GM19238 (cell line): ENCODE data around the gene PFDN5.
A peak's percentile ranks its signal among the peaks of the same experiment; 100 is the strongest.
"Not testable (repeated sequence)": the region's sequence is repeated elsewhere in the genome, so short reads cannot be mapped to it uniquely, and the experiment has no call there.

Experiments
- DNase-seq: peaks from one replicate; pipeline ENCODE4 v3.0.0; 2011; ENCODE audit warnings: low spot score; ENCODE audit not compliant: insufficient read length

Gene PFDN5

DNA sequence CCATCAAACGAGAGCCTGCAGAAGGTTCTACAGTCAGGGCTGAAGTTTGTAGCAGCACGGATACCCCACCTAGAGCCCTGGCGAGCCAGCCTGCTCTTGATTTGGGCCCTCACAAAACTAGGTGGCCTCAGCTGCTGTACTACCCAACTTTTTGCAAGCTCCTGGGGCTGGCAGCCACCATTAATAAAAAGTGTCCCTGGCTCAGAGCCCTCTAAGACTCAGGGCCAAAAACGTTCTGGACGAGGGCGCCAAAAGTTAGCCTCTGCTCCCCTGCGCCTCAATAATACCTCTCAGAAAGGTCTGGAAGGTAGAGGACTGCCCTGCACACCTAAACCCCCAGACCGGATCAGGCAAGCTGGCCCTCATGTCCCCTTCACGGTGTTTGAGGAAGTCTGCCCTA lies 8.9 kb upstream of the PFDN5 start:
- DNase-seq: no peak

DNA sequence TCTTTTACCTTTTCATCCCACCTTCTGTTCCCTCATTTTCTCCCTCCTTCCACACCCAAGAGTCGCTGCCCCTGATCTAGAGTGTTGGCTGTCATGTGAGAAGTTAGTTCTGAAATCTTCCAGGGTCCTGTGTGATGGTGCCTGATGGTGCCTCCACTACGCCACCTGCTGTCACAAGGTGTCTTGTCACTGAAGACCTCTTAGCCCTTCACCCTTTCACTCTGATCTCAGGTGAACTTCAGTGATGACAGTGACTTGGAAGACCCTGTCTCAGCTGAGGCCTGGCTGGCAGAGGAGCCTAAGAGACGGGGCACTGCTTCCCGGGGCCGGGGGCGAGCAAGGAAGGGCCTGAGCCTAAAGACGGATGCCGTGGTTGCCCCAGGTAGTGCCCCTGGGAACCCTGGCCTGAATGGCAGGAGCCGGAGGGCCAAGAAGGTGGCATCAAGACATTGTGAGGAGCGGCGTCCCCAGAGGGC lies 7.6 kb upstream of the PFDN5 start:
- peak; percentile 51 for DNase-seq

DNA sequence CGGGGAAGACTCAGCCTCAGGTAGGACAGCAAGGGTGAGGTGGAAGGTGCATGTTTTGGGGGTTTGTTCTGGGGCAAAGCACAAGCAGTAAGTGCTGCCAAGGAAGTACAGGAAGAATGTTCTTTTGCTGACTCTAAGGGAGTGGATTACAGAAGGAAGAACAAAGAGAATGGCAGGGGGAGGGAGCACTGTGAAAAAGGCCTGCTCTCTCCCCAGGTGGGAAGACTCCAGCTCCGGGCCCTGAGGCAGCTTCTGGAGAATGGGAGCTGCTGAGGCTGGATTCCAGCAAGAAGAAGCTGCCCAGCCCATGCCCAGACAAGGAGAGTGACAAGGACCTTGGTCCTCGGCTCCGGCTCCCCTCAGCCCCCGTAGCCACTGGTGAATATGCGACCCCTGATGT lies 7.0 kb upstream of the PFDN5 start:
- DNase-seq: no peak

DNA sequence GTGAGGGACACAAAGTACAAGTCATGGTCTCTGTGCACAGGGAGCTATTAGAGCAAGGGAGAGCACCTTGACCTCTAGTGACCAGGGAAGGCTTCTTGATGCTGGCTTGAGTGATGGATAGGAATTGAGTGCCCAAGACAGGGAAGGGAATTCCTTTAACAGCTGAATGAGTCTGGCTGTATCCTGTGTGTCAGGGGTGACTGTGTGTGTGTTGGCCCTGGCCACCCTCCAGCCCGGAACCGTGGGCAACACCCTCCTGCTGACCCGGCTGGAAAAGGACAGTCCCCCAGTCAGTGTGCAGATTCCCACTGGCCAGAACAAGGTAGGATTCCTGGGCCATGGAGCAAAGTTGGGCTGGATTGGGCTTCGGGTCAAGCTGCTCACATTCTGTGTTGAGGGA lies 5.5 kb upstream of the PFDN5 start:
- no peak for DNase-seq

DNA sequence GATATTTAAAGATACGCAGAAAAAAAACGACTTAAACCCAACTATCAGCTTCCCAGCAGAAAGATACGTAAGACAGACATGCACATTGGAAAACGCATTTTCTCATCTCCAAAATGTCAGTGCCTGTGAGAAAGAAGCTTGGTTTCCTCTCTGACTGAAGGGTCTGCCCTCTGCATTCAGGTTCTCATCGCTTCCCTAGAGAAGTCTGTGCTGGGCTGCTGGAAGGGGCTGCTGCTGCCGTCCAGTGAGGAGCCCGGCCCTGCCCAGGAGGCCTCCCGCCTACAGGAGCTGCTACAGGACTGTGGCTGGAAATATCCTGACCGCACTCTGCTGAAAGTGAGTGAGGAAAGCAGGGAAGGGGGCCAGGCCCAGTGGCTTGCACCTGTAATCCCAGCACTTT lies 4.7 kb upstream of the PFDN5 start:
- DNase-seq: no peak

DNA sequence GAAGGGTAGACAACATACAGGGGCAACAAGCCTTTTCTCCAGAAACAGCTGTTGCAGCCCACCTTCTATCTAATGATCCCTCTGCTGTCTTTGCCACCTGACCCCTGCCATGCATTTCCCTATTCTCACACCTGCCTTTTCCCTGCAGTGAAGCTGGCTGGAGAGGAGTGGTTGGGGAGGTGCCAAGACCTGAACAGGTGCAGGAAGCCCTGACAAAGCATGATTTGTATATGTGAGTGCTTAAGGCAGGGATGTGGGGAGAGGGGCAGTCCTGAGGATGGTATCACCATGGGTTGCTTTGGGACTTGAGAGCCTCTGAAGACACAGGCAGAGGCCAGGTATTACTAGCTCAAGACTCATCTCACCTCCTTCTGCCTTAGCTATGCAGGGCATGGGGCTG lies 2.9 kb upstream of the PFDN5 start:
- no peak for DNase-seq

DNA sequence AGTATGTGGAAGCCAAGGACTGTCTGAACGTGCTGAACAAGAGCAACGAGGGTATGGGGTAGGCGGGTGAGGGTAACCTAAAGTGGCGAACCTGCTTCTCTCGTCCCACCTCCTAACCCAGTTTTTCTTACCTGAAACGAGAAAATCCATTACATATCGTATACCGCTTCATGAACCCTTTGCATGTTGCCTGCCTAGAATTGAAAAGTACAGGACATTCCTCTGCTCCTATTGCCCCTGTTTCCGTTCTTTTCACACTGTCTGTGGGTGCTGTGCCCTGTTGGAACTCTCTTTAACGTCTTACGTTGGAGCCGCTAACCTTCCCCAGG lies 513 bp downstream of the PFDN5 start:
- DNase-seq: no peak

DNA sequence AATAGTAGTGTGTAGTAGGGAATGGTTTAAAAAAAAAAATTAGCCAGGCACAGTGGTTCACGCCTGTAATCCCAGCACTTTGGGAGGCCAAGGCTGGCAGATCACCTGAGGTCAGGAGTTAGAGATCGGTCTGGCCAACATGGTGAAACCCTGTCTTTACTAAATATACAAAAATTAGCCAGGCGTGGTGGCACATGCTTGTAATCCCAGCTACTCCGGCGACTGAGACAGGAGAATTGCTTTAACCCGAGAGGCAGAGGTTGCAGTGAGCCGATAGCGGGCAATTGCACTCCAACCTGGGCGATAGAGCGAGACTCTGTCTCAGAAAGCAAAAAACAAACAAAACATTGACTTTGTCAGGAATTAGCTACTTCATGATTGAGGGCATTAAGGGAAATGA lies 1.8 kb downstream of the PFDN5 start:
- not testable (repeated sequence) for DNase-seq

DNA sequence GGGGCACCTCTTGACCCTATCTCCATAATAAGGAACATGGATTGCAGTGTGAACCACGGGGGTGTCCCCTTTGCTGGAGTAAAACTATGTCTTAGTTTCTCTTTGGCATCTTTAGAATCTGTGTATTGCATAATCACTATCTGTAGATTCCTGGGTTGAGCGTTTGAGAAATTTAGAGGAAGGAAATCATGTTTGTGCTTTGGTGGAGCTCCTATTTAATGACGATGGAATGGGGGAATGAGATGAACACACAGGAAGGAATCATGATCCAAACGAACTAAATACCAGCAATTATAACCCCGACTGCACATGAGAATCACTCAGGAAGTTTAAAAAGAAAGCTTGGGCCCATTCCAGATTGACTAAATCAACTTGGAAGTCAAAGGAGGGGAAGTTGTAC lies 2.8 kb downstream of the PFDN5 start:
- no peak for DNase-seq

DNA sequence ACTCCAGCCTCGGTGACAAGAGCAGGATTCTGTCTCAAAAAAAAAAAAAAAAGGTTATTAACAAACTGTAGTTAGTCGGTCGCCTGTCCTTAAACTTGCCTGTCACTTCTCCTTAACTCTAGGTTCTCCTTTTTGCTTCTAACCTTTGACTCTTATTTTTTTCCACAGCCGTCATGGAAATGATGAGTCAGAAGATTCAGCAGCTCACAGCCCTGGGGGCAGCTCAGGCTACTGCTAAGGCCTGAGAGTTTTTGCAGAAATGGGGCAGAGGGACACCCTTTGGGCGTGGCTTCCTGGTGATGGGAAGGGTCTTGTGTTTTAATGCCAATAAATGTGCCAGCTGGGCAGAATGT lies 3.7 kb downstream of the PFDN5 start:
- no peak for DNase-seq

DNA sequence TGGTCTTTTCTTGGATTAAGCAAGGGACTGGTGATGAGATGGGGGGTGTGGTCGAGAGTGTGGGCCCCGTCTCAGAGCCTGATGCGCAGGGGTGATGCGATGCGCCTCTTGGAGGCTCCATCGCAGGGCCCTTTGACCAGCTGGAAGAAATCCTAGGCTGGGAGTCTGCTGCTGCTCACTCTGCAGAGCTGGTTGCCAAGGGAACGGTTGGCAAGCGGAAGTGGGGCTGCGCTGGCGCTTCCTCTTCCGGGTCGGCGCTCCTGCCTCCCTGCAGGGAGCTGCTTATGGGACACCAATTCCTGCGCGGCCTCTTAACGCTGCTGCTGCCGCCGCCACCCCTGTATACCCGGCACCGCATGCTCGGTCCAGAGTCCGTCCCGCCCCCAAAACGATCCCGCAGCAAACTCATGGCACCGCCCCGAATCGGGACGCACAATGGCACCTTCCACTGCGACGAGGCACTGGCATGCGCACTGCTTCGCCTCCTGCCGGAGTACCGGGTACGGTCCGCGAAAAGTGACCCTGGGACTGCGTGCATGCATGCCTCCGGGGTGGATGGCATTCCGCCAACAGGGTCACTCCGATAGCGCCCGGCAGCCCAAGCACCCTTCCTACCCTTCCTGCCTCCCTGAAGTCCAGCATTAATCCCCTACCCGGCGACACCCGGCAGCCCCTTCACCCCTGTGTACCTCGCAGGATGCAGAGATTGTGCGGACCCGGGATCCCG lies 4.3 kb downstream of the PFDN5 start, which contains the start of gene MYG1:
Gene MYG1, plus strand, starts transcription at position 242 of the 727 bp plus-strand sequence. Its CDS starts 43 bp downstream, at position 285.
- peak; percentile 86 for DNase-seq

DNA sequence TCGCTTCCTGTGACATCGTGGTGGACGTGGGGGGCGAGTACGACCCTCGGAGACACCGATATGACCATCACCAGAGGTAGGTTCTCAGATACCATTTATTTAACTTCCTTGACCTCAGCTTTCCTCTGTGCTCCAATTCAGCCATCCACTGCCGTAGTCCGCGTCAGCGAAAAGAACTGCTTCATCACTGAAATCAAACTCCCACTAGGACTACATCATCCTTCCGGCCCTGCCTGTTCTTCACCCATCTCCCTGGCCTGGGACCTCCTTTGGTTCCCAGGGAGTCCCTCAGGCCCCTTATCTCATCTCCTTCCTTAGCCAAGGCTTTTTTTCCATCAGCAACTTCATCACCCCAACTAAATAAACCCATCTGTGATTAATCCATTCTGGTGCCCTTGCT lies 4.8 kb downstream of the PFDN5 start:
- no peak for DNase-seq

DNA sequence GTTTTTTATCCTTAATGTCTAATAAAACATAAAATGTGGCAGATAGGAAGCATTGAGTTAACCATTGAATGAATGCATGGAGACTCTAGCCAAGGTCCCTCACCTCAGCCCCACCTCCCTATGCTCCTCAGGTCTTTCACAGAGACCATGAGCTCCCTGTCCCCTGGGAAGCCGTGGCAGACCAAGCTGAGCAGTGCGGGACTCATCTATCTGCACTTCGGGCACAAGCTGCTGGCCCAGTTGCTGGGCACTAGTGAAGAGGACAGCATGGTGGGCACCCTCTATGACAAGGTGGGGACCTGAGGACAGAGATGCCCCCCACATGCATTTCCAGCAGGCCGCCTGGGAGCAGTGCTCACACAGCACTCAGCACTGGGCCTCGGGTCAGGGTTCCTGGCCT lies 7.6 kb downstream of the PFDN5 start:
- no peak for DNase-seq

DNA sequence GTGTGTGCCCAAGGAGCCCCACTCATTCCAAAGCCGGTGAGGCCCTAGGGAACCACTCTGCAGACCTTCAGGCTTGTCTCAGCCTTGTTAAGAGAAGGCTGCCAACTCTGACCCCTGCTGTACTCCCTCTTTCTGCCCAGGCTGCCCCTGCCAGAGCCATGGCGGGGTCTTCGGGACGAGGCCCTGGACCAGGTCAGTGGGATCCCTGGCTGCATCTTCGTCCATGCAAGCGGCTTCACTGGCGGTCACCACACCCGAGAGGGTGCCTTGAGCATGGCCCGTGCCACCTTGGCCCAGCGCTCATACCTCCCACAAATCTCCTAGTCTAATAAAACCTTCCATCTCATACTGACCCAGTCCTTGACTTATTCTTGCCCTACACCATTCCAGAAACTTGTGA lies 11.5 kb downstream of the PFDN5 start:
- DNase-seq: no peak

DNA sequence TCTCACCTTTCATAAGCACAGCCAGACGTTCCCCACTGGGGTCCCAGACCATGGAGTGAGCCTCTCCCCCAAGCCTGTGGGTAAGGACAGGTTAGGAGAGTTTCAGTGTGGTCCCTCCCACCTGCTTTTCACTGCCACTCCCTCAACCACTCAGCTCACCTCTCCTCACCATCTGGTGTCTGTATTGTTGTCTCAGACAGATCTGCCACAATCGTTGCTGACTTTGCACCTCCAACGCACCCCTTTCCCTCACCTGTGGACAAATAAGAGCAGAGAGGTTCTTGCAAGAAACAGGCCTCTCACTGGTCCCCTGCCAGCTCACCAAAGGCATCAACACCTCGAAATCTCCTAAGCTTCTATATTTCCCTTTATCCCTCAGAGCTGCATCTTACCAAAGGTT lies 12.9 kb downstream of the PFDN5 start:
- no peak for DNase-seq

DNA sequence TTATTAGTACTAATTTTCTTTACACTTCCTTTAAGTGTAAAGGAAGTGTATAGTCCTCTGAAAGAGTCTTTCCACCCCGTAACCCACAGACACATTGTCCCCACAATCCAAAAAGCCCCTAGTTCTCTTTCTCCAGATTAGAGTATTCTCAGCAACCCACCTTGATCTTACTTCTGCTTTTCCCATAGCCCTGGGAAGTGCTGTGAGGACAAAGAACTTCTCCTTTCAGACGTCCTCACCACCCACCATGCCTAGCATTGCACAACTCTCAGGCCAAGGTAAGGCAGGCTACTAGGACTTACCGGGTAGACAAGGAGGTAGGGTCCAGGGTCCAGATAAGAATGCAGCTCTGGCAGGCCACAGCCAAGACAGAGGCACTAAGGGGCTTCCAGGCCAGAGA lies 18.7 kb downstream of the PFDN5 start:
- no peak for DNase-seq

DNA sequence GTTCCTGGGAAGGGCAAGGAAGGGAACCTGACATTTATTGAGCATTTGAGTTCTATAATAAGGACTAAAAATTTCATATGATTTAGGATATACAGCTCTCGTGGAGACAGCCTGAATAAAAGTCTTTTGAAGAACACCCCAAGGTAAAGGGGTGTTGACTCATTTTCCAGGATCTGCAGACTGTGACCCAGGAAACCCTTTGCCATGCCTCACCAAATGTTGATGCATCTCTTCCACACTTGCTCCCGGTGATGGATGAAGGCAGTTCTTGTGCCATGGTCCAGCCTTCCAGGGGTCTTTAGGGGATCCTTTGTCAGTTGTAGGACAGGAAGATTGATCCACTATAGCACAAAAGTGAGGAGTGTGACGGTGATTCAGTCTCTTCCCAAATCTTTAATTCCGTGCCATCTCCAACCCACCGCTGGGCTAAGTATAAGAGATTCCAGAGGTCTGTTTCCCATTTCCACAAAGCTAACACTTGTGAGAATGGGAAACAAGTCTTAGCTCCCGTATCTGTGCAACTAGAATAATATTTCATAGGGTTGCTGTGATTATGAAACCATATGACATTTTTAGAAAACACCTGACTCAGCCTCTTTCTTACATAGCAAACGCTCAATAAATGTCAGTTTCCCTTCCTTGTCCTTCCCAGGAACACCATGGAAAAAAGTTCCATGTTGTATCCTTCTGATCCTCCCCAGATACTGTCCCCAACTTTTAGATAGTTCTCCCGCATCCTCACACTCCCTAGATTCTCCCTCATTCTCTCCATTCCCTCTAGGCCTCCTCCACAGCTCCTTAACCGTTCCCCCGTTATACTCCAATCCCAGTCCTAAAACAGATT lies 25.2 kb downstream of the PFDN5 start:
- DNase-seq: no peak

DNA sequence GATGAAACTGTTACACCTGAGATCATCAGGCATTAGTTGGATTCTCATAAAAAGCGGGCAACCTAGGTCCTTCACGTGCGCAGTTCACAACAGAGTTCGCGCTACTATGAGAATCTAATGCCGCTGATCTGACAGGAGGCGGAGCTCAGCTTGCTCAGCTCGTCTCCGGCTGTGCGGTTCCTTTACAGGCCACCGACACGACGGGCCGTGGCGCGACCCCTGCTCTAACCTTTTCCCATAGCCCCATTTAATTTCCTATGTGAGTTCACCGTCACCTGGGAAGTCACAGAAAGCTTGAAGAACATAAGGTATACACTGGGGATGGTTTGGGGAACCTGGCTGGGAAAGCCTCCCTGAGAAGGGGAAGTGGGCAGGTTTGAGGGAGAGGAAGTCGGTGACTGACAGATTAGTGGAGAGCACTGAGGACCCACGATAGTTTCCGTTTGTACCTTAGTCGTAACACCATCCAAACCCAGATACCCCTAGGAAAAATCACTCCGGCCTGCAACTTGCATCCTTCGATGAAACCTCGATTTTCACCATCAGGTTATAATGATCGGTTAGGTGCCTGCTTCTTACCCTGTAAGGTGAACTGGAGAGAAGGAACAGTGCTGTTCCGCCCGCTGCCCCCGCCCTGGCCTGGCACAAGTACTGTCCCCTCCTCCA lies 28.9 kb downstream of the PFDN5 start:
- DNase-seq: peak; percentile 65

DNA sequence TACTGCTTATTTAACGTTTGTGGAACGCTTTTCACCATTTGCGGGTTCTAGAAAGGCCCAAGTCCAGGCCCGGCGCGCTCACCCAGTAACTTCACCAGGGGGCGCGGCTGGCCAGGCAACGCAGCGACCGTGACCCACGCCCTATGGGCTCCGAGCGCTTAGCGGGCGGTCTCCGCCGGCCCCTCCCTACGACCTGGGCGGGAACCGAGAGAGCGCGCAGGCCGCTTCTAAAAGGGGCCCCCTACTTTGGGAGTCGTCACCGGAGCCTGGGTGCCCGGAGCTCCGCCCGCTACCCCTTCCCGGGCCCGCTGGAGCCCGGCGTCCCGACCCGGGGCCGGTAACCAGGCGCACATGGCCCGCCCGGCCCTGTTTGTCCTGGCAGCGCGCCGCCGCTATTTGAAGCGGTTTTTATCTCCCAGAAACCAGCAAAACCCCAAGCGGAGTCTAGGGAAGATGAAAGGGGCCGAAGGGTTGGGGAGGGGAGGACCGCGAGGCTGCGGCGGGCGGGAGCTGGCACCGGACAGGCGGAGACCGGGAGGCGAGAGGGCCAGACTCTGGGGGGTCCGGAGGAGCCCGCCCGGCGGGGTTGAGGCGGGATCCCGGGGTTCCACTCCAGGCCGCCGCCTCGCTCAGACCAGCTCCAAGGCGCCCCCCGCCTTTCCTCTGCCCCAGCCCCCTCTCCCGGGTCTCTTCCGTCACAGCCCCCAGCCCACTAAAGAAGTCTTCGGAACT lies 29.6 kb downstream of the PFDN5 start:
- peak; percentile 89 for DNase-seq

DNA sequence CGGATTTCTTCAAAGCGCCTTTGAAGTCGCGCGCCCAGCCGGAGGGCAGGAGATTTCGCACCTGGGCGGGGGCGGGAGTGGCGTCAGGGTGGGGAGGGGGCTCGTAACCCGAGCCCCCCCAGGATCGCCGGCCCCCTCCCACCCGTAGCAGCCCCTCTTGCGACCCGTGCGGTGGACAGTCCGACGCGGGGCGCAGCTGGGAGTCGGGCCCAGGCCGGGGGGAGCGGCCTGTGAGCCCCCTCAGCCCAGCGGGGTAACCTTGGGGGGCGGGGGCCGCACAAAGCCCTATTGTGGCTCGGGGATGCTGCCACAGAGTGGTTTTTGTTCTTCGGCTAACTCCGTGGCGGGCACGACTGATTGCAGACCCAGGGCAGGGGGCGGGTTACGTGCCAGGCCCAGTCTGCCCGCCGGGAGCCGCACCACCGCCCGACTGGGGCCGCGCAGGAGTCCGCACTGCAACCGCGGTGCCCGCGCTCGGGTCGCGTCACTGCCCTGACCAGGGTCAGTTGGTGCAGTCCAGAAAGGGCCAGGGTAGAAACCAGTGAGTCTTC lies 30.2 kb downstream of the PFDN5 start:
- DNase-seq: no peak

DNA sequence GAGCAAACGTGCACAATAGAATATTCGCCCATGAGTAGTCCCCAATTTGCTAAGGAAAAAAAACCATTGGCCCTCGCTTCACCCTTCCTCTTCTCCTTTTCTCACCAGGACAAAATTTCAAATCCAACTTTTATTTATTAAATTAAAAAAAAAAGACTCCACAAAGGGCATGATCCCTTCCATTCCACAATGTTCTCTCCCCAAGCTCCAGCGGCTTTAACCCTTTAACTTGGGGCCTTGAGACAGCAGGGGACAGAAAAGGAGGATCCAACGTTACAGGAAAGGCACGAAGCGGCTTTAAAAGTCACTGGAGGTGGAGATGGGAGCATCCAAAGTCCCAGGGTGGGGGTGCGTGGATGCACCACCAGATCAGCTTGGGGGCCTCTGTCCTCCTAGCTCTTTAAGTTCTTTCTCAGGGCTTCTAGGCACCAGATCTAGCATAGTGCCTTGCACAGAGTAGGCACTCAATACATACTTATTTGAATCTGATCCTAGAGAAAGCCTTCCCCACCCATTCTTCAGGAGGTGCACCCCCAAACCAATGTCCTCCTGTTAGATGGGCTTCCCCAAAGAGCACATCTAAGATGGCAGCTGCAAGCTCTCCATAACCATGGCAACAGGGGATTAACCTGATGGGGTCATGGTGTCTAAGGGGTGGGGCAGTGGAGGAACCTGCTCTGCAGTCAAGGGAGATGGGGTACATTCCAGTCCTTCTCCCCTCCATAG lies 31.3 kb downstream of the PFDN5 start:
- DNase-seq: no peak
